ENCODE measurements around the gene HBEGF.
"Not testable (repeated sequence)": the region's sequence is repeated elsewhere in the genome, so short reads cannot be mapped to it uniquely, and the experiment has no call there.

The HBEGF gene

GRCh38 chr5:140360681-140361479 is 14.5 kb upstream of the HBEGF start:
- no peak for DNase-seq (ENCODE audit: low read depth in 2 of 2)

- no peak for DNase-seq (ENCODE audit: low read depth in 2 of 2)
These were observed 13.7 kb upstream of the HBEGF start, which contains the start of gene SLC4A9 for GRCh38 chr5:140360101-140360500. Gene SLC4A9, plus strand, starts transcription at chr5:140360194. Its CDS starts 43 bp downstream, at chr5:140360237.

- DNase-seq (ENCODE audit: low read depth in 2 of 2), result no peak
These were observed 12.4 kb upstream of the HBEGF start for GRCh38 chr5:140358738-140359310.

DNA sequence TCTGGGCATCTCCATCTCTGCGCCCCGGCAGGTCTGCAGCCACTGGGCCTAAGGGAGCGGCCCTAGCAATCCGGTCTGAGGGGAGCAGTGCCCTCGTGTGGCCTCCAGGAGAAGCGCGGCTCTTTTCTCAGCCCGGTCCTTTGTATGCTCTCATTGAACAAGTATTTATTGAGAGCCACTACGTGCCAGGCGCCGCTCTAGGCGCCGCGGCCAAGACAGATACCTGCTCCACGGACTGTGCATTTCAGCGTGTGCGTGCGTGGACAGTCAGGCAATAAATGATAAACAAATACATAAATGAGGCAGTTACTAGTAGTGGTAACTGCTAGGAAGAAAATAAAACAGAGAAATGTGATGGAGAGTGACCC is 11.3 kb upstream of the HBEGF start:
- DNase-seq (ENCODE audit: low read depth in 2 of 2), result peak; percentile 49 to 68

DNA sequence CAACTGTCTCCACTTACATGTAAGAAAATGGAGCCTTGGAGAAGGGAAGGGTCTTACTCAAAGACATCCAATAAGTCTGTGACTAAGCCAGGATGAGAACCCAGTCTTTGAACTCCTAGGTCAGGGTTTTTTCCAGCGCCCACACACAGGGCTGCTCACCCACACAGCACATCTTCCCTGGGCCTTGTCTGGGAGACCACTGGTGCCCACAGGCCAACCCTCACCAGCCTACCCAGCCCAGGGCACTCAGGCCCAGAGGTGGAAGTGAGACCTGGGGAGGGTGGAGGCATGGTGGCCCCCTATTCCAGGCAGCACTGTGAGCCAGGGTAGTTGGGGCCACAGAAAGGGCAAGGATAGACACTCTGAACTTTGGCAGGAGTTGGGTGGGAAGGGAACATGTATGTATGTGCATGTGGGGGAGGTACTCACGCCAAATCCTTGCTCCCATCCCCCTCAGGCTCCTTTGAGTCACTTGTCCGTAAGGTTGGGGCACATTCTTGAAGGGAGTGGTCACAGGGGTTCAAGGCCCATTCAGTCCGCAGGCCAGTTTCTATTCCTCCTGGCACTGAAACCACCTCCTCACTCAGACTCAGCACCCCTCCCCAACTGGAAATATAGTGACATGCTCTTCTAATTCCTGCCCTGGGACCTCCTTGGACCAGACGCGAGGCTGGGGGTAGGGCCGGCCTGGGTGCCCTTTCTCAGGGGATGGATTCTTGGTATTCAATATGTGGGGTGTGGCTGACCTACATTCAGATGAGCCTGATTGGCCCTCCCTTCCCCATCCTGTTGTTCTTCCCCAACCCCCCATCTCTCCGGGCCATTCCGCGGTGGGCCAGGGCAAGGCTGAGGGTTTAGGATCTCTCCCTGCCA is 10.7 kb upstream of the HBEGF start:
- DNase-seq (ENCODE audit: low read depth in 2 of 2), result no peak

DNA sequence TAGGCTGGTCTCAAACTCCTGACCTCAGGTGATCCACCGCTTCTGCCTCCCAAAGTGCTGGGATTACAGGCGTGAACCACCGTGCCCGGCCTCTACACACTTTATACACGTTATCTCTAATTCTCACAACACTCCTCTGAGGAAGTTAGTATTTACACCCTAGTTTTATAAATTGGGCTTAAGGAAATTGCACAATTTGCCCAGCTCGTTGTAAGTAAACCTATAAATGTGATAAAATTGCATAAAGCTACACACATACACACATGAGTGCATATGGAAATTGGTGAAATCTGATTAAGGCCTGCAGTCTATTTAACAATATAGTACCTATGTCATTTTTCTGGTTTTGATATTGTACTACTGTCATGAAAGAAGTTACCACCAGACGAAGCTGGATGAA is 9.1 kb upstream of the HBEGF start:
- no peak for DNase-seq (ENCODE audit: low read depth in 2 of 2)

DNA sequence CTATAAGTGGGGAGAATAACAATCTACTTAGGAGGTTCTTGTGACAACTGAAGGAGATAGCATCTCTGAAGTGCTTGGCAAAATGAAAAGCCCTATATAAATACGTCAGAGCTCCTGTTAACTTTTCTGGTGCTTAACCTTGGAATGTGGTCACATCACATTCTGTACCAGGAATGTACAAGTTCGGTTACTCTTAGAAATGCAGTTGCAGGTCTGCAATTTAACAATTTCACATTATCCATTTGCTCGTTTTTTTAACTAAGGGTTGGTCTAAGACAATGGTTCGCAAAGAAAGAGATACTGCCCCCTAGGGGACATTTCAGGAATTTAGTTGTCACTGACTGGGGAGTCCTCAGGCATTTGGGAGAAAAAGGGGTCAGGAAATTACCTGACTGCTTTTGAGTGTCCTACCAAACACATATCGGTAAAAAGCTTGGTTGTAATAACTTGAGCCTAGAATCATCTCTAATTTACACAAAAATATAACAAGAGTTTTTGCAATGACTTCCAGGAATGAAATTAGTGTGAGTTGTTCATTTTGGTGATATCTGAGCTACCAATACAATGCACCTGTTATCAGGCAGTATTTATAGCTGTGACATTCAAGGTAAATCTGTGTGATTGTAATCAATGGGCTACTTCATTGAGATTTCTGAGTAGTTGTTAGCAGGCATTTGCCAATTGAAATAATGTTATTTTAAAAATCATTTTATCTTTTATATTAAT is 5.4 kb upstream of the HBEGF start:
- DNase-seq (ENCODE audit: low read depth in 2 of 2), result peak in 1 of 2 donors; percentile 37

DNA sequence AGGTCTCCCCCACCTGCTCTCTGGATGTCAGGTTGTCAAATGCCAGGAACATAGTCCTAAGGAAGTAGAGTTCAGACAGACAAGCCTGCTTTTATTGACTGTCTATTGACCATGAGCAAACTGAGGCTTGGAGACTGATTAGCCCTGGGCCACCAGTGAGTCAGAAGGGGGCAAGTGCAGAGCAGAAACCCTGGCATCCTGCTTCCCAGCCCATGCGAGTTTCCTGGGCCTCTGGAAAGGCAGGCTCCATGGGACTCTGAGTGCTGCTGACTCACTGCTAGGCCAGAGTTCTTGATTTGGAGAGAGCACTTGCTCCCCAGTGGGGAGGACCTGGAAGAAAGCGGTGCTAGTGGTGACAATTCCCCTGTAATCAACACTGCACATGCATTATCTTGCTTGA is 2.8 kb upstream of the HBEGF start:
- no peak for DNase-seq (ENCODE audit: low read depth in 2 of 2)

- no peak for DNase-seq (ENCODE audit: low read depth in 2 of 2)
These were observed 1.7 kb upstream of the HBEGF start for GRCh38 chr5:140348104-140348503.

GRCh38 chr5:140347360-140347759 is 957 bp upstream of the HBEGF start:
- DNase-seq (ENCODE audit: low read depth in 2 of 2), result no peak

DNA sequence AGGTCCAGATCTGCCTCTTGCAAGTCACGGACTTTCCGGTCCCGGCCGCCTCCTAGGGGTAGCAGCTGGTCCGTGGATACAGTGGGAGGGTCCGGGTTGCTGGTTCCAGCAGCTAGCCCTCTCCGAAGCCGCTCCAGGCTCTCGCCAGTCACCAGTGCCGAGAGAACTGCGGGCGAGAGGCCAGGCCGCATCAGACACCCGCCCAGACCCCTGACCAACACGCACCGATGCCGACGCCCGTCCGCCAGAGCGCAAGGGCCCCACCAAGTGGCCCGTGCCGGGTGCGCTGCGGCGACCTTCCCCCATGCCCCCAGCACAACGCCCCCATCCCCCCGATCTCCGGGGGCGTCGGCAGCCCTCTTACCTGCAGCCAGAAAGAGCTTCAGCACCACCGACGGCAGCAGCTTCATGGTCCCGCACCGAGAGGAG is 470 bp downstream of the HBEGF start:
- no peak for DNase-seq (ENCODE audit: low read depth in 2 of 2)

DNA sequence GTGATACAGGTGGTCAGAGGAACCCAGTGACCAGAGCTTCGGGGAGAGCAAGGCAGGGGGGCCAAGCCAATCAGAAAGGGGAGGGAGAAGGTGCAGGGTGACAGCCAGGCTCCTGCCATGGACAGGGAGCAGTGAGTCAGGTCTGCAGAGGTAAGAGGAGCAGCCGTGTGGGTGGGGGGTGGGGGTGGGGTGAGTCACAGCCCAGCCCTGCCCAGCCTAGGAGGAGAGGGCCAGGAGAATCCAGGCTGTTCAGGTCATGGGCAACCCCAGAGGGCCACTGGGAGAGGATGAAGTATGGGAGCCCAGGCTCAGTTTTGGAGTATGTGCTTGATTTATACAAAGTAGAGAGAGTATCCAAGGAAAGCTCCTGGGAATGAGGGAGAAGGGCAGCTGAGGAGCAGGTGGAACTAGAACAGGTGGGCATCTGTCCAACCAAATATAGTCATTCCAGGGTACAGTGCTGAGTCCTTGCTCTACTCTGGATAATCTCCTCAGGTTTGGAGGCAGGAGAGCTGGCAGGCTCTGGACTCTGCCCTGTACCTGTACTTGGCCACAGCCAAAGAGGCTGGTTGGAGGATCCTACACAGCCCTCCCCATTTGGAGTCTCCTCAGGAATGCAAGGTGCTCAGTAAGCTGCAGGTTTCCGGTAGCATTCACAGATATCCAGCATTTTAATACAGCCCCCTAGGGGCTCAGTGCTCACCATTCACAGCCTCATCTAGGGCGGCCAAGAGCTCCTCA is 1.6 kb downstream of the HBEGF start:
- peak in 1 of 2 donors; percentile 10 for DNase-seq (ENCODE audit: low read depth in 2 of 2)

DNA sequence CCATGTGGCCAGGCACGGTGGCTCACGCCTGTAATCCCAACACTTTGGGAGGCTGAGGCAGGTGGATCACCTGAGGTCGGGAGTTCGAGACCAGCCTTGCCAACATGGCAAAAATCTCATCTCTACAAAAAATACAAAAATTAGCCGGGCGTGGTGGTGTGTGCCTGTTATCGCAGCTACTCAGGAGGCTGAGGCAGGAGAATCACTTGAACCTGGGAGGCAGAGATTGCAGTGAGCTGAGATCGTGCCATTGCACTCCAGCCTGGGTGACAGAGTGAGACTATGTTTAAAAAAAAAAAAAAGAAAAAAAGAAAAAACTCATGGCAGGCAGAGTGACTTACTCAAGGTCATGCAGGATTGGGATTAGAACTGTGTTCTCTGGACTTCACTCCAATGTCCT is 2.6 kb downstream of the HBEGF start:
- DNase-seq (ENCODE audit: low read depth in 2 of 2), result not testable (repeated sequence)

GRCh38 chr5:140342896-140343295 is 3.5 kb downstream of the HBEGF start:
- no peak for DNase-seq (ENCODE audit: low read depth in 2 of 2)

DNA sequence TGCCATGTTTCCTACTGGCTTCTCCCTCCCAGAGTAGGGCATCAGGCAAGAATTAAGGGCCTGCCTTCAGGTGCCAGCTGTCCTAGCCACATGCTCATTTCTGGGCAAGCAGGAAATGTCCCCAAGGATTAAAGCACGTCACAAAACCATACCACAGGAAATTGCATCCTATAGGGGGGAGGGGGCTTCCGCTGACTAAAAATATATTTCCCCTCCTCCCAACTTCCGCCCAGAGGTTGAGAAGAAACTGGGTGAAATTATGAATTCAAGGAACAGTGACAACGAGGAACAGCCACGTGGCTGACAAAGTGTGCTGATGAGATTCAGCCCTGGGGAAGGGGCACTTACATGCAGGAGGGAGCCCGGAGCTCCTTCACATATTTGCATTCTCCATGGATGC is 4.1 kb downstream of the HBEGF start:
- peak; percentile 11 to 27 for DNase-seq (ENCODE audit: low read depth in 2 of 2)

GRCh38 chr5:140341591-140341990 is 4.8 kb downstream of the HBEGF start:
- no peak for DNase-seq (ENCODE audit: low read depth in 2 of 2)

DNA sequence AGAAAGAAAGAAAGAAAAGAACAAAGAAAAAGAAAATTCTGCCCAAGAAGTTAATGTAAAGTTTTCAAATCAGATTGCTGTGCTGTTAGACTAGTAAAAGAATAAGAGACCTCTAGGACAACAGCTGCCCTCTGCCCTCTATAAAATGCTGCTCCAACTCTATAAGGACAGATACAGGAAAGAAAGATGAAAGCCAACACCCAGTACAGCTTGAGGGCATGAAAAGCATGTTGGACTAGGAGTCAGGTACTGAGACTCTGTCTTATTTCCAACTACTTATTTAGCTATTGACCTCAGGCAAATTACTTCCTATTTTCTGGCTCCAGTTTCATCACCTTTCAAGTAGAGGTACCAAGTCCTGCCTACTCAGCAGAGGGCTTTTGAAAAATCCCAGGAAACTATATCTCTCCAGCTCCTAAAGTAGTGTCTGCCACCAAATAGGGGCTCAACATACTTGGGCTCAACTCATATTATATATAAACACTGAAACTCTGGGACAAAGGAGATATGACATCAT is 5.7 kb downstream of the HBEGF start:
- no peak for DNase-seq (ENCODE audit: low read depth in 2 of 2)

DNA sequence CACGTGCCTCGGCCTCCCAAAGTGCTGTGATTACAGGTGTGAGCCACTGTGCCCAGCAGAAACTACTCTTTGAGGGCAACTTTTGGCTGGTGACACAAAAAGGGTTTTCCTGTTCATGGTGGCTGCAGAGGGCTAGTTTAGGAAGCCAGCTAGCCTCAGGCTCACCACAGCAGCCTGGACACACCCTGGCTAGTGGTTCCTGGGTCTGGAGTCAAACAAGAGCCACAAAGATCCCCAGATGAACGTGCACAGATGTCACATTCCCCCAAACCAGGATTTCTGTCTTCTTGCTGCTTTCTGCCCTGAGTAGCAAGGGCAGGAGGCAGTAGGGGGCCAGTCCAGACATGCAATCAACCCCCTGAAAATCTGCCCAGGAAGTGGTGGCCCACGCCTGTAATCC is 6.8 kb downstream of the HBEGF start:
- no peak for DNase-seq (ENCODE audit: low read depth in 2 of 2)

GRCh38 chr5:140338908-140339307 is 7.5 kb downstream of the HBEGF start:
- no peak for DNase-seq (ENCODE audit: low read depth in 2 of 2)

- DNase-seq (ENCODE audit: low read depth in 2 of 2), result no peak
These were observed 8.1 kb downstream of the HBEGF start for GRCh38 chr5:140338336-140338735.

- no peak for DNase-seq (ENCODE audit: low read depth in 2 of 2)
These were observed 8.5 kb downstream of the HBEGF start for GRCh38 chr5:140337880-140338279.
